HepG2 (cell line): Measurements from ENCODE around the gene ABHD17C. TPM values are rescaled to one million over a fixed set of nuclear protein-coding genes. Genes with fewer than 3 reads are reported as not detected.

Experiments used
- ASH2L ChIP-seq: fragments of 300-600, 200-600 bp; sonication (generic); IDR thresholded peaks from 2 replicates; pipeline ENCODE4 v1.7.0; 2017; ENCODE audit warnings: low read depth, mild to moderate bottlenecking, moderate library complexity, mixed read lengths, low read length; ENCODE audit not compliant: insufficient read length
- ATF7 ChIP-seq, 2 experiments: fragments of 450-650 bp in 1 of 2; sonication (generic) in 1 of 2; formaldehyde crosslinking in 1 of 2; IDR thresholded peaks; 2 replicates each; pipeline versions ENCODE4 v1.4.0 to v1.6.1; 2016 to 2020; ENCODE audit warnings: antibody characterized with exemption in 1 of 2, mild to moderate bottlenecking in 1 of 2, missing genetic modification reagents in 1 of 2
- KDM2A ChIP-seq: sonication (generic); formaldehyde crosslinking; IDR thresholded peaks from 2 replicates; pipeline ENCODE4 v1.4.0; 2020; ENCODE audit warnings: low read depth, missing genetic modification reagents, borderline replicate concordance
- SATB2 ChIP-seq: sonication (generic); formaldehyde crosslinking; IDR thresholded peaks from 2 replicates; pipeline ENCODE4 v1.5.0; 2020; ENCODE audit warnings: missing genetic modification reagents
- ZBTB21 ChIP-seq: sonication (generic); formaldehyde crosslinking; IDR thresholded peaks from 2 replicates; pipeline ENCODE4 v1.4.0; 2020; ENCODE audit warnings: missing genetic modification reagents
- ZNF335 ChIP-seq: sonication (generic); formaldehyde crosslinking; IDR thresholded peaks from 2 replicates; pipeline ENCODE4 v1.4.0; 2020; ENCODE audit warnings: missing genetic modification reagents
- polyA plus RNA-seq, 8 experiments: library from polyadenylated mRNA; depleted of rRNA in 3 of 8; stranded (reverse) in 7 of 8; unstranded in 1 of 8; fragments of >200 nt; fragmentation: Illumina TruSeq in 4 of 8; extraction: Trizol in 4 of 8; gene quantifications; 2 replicates each; pipeline versions ENCODE4 v1.2.1 to v1.2.3, GENCODE V29; 2011 to 2016; ENCODE audit warnings: low read depth in 4 of 8, missing spikeins in 1 of 8, mixed read lengths in 1 of 8; ENCODE audit not compliant: insufficient read depth in 1 of 8
- total RNA-seq, 5 experiments: library from RNA; depleted of rRNA; stranded (reverse); fragments of >200 nt; fragmentation: Illumina TruSeq; extraction: Trizol; gene quantifications; 2 replicates each; pipeline ENCODE4 v1.2.3, GENCODE V29; 2016; ENCODE audit warnings: low read depth in 1 of 5
- TF ChIP-seq, protein P1 (sequence below): sonication (generic); formaldehyde crosslinking; IDR thresholded peaks from 2 replicates; pipeline ENCODE4 v1.9.0; 2021; ENCODE audit warnings: mild to moderate bottlenecking, missing genetic modification reagents
- TF ChIP-seq, protein P2 (sequence below): sonication (generic); formaldehyde crosslinking; IDR thresholded peaks from 2 replicates; pipeline ENCODE4 v1.4.0; 2020; ENCODE audit warnings: mild to moderate bottlenecking, missing genetic modification reagents
- TF ChIP-seq, protein P3 (sequence below): IDR thresholded peaks from 2 replicates; pipeline ENCODE4 v1.6.1; 2016; ENCODE audit warnings: mild to moderate bottlenecking
- TF ChIP-seq, protein P4 (sequence below): sonication (generic); formaldehyde crosslinking; IDR thresholded peaks from 2 replicates; pipeline ENCODE4 v1.4.0; 2020; ENCODE audit warnings: mild to moderate bottlenecking, missing genetic modification reagents

Gene ABHD17C
- total and polyA plus RNA-seq, 2 of the 13 experiments (the other 11 are each of a cell fraction or from before 2014, with no cell fraction given): 2.9 to 3.9 TPM

DNA sequence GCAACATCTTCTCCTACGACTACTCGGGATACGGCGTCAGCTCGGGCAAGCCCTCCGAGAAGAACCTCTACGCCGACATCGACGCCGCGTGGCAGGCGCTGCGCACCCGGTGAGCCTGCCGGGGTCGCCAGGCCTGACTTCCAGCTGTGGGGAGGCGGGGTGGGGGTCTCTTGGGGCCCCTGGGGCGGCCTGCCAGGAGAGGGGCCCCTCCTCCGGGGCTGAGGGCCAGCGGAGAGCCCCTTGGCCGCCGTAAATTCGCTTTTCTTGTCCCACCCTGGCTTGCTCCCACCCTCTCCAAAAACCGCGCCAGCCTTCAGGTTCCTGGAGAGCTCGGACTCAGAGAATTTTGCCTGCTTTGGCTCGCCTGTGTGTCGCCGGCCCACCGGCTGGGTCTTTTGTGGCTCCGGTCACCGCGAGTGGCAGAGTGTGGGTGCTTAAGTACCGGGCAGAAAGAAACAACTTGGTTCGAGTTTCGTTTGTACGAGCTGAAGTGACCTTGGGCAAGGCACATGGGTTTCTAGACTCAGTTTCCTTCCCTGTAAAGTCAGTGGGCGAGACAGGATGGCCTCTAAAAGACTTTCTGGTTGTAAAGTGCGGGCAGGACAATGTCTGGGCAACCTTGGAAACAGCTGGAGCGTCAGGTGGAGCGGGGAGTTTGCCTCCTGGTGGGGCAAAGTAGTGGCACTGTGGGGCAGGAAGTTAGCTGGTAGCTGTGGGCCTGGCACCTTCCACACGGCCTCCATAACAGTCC lies 976 bp downstream of the ABHD17C start (continued):
- TF ChIP-seq, protein P1, sequence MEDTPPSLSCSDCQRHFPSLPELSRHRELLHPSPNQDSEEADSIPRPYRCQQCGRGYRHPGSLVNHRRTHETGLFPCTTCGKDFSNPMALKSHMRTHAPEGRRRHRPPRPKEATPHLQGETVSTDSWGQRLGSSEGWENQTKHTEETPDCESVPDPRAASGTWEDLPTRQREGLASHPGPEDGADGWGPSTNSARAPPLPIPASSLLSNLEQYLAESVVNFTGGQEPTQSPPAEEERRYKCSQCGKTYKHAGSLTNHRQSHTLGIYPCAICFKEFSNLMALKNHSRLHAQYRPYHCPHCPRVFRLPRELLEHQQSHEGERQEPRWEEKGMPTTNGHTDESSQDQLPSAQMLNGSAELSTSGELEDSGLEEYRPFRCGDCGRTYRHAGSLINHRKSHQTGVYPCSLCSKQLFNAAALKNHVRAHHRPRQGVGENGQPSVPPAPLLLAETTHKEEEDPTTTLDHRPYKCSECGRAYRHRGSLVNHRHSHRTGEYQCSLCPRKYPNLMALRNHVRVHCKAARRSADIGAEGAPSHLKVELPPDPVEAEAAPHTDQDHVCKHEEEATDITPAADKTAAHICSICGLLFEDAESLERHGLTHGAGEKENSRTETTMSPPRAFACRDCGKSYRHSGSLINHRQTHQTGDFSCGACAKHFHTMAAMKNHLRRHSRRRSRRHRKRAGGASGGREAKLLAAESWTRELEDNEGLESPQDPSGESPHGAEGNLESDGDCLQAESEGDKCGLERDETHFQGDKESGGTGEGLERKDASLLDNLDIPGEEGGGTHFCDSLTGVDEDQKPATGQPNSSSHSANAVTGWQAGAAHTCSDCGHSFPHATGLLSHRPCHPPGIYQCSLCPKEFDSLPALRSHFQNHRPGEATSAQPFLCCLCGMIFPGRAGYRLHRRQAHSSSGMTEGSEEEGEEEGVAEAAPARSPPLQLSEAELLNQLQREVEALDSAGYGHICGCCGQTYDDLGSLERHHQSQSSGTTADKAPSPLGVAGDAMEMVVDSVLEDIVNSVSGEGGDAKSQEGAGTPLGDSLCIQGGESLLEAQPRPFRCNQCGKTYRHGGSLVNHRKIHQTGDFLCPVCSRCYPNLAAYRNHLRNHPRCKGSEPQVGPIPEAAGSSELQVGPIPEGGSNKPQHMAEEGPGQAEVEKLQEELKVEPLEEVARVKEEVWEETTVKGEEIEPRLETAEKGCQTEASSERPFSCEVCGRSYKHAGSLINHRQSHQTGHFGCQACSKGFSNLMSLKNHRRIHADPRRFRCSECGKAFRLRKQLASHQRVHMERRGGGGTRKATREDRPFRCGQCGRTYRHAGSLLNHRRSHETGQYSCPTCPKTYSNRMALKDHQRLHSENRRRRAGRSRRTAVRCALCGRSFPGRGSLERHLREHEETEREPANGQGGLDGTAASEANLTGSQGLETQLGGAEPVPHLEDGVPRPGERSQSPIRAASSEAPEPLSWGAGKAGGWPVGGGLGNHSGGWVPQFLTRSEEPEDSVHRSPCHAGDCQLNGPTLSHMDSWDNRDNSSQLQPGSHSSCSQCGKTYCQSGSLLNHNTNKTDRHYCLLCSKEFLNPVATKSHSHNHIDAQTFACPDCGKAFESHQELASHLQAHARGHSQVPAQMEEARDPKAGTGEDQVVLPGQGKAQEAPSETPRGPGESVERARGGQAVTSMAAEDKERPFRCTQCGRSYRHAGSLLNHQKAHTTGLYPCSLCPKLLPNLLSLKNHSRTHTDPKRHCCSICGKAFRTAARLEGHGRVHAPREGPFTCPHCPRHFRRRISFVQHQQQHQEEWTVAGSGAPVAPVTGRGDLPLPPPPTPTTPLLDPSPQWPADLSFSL (CRISPR knock-in tag): no peak
- TF ChIP-seq, protein P2, sequence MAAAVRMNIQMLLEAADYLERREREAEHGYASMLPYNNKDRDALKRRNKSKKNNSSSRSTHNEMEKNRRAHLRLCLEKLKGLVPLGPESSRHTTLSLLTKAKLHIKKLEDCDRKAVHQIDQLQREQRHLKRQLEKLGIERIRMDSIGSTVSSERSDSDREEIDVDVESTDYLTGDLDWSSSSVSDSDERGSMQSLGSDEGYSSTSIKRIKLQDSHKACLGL (CRISPR knock-in tag): peak; percentile 10; the same call in 1 of the 2 replicates
- TF ChIP-seq ZNF335 (0 out of 2 replicates have a peak, but pooled peaks have one; percentile 29), ATF7 (IDR thresholded peaks at IDR 0.05) (no peak), ATF7 (CRISPR knock-in tag; IDR thresholded peaks at IDR 0.05) (no peak), SATB2 (CRISPR knock-in tag) (no peak), ASH2L (peak; percentile 42), ZBTB21 (CRISPR knock-in tag) (no peak), KDM2A (peak; percentile 28; the same call in 1 of the 2 replicates)
- TF ChIP-seq, protein P3, sequence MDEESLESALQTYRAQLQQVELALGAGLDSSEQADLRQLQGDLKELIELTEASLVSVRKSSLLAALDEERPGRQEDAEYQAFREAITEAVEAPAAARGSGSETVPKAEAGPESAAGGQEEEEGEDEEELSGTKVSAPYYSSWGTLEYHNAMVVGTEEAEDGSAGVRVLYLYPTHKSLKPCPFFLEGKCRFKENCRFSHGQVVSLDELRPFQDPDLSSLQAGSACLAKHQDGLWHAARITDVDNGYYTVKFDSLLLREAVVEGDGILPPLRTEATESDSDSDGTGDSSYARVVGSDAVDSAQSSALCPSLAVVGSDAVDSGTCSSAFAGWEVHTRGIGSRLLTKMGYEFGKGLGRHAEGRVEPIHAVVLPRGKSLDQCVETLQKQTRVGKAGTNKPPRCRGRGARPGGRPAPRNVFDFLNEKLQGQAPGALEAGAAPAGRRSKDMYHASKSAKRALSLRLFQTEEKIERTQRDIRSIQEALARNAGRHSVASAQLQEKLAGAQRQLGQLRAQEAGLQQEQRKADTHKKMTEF (CRISPR knock-in tag): 0 out of 2 replicates have a peak, but pooled peaks have one; percentile 5
- TF ChIP-seq, protein P4, sequence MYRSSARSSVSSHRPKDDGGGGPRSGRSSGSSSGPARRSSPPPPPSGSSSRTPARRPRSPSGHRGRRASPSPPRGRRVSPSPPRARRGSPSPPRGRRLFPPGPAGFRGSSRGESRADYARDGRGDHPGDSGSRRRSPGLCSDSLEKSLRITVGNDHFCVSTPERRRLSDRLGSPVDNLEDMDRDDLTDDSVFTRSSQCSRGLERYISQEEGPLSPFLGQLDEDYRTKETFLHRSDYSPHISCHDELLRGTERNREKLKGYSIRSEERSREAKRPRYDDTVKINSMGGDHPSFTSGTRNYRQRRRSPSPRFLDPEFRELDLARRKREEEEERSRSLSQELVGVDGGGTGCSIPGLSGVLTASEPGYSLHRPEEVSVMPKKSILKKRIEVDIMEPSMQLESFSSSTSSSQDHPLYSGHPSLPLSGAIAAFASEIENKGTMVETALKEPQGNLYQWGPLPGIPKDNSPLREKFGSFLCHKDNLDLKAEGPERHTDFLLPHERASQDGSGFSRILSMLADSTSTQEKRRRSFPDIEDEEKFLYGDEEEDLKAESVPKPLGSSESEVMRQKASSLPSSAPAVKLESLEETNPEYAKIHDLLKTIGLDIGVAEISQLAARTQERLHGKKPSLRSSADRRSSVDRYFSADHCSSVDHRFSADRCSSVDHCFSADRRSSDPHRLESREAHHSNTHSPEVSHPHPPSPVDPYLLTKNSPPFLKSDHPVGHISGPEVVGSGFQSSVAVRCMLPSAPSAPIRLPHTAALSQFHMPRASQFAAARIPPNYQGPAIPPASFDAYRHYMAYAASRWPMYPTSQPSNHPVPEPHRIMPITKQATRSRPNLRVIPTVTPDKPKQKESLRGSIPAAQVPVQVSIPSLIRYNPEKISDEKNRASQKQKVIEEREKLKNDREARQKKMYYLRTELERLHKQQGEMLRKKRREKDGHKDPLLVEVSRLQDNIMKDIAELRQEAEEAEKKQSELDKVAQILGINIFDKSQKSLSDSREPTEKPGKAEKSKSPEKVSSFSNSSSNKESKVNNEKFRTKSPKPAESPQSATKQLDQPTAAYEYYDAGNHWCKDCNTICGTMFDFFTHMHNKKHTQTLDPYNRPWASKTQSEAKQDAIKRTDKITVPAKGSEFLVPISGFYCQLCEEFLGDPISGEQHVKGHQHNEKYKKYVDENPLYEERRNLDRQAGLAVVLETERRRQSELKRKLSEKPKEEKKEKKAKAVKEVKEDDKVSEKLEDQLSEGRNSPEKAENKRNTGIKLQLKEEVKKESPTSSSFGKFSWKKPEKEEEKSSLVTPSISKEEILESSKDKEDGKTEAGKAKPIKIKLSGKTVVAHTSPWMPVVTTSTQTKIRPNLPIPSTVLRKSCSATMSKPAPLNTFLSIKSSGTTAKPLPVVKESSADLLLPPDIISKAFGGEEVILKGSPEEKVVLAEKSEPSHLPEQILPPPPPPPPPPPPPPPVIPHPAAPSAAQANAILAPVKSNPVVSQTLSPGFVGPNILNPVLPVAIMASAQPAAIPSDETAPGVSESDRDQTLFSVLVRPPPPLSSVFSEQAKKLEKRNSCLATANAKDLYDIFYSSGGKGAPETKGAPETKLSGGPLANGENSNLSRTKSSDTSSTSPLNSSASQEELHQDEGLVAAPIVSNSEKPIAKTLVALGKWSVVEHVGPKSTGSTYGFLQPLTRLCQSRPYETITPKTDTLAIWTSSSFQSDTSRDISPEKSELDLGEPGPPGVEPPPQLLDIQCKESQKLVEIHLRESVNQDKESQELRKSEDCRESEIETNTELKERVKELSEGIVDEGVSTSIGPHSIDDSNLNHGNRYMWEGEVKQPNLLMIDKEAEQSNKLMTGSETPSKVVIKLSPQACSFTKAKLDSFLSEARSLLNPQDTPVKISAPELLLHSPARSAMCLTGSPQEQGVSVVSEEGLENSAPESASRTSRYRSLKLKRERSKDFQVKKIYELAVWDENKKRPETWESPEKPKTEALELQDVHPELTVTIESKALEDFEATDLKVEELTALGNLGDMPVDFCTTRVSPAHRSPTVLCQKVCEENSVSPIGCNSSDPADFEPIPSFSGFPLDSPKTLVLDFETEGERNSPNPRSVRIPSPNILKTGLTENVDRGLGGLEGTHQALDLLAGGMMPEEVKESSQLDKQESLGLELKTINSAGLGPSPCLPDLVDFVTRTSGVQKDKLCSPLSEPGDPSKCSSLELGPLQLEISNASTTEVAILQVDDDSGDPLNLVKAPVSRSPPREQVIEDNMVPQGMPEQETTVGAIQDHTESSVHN (CRISPR knock-in tag): no peak
